ENCODE data around the gene ALDH3B2. TPM values are rescaled to one million over a fixed set of nuclear protein-coding genes. Genes with fewer than 3 reads are reported as not detected.

Gene ALDH3B2
- total RNA-seq, 1 experiment from 2014 or later = not detected

- Histone ChIP-seq H3T11ph (ENCODE audit: low read length) (no peak overlapping the region), H3K9ac (ENCODE audit: extremely low read depth, insufficient read length, low read length) (no peak overlapping the region), H3K56ac (ENCODE audit: insufficient read length, low read depth, low read length) (no peak overlapping the region), H2BK15ac (ENCODE audit: low read depth, low read length) (no peak overlapping the region), H3K23me2 (ENCODE audit: insufficient read length, low read depth, low read length, poor library complexity, severe bottlenecking) (no peaks in the 10 kb centered on the region), H4K8ac (replicated peaks; ENCODE audit: insufficient read length, low read depth, low read length) (no peak overlapping the region), H3K4me1 (ENCODE audit: insufficient read depth, low read length) (peaks cover 7% of the 10 kb centered on the region; the same call in 1 of the 2 replicates), H4K20me1 (ENCODE audit: control insufficient read depth, insufficient read depth, insufficient read length) (no peaks in the 10 kb centered on the region), H3K79me1 (ENCODE audit: insufficient read depth, low read depth, low read length, poor library complexity, severe bottlenecking) (no peaks in the 10 kb centered on the region), H3K23ac (ENCODE audit: insufficient read length, low read depth, low read length) (no peak overlapping the region), H2AFZ (ENCODE audit: low read length) (no peak overlapping the region), H4K91ac (ENCODE audit: insufficient read length, low read depth, low read length) (no peak overlapping the region), H2BK5ac (ENCODE audit: insufficient read length, low read length) (no peak overlapping the region), H4K5ac (ENCODE audit: insufficient read length, low read depth, low read length) (no peak overlapping the region), H3K4me2 (ENCODE audit: insufficient read depth, insufficient read length, low read length) (no peak overlapping the region), H2AK5ac (ENCODE audit: insufficient read length, low read length) (no peak overlapping the region), H2BK12ac (ENCODE audit: insufficient read length, low read depth, low read length) (no peak overlapping the region), H3K27ac (ENCODE audit: insufficient read length, low read depth, low read length) (no peak overlapping the region), H3K9me3 (ENCODE audit: control insufficient read depth, low read depth, low read length) (no peaks in the 10 kb centered on the region), H2BK120ac (ENCODE audit: low read depth, low read length, poor library complexity, severe bottlenecking) (no peak overlapping the region), H3K18ac (ENCODE audit: insufficient read length, low read depth, low read length) (no peak overlapping the region), H3K14ac (ENCODE audit: insufficient read depth, low read length) (no peak overlapping the region), H3K4ac (ENCODE audit: low read depth, low read length) (no peak overlapping the region), H3K27me3 (ENCODE audit: insufficient read depth, low read length) (peaks cover 3% of the 10 kb centered on the region; the same call in 1 of the 2 replicates), H2BK20ac (ENCODE audit: low read depth, low read length, poor library complexity, severe bottlenecking) (no peak overlapping the region), H3K79me2 (ENCODE audit: insufficient read depth, low read length) (no peaks in the 10 kb centered on the region)
- H3K4me3 Mint-ChIP-seq = no peak overlapping the region
- H3K27ac Mint-ChIP-seq = no peak overlapping the region; a peak in 1 of 7 replicates
- TF ChIP-seq, protein P1, sequence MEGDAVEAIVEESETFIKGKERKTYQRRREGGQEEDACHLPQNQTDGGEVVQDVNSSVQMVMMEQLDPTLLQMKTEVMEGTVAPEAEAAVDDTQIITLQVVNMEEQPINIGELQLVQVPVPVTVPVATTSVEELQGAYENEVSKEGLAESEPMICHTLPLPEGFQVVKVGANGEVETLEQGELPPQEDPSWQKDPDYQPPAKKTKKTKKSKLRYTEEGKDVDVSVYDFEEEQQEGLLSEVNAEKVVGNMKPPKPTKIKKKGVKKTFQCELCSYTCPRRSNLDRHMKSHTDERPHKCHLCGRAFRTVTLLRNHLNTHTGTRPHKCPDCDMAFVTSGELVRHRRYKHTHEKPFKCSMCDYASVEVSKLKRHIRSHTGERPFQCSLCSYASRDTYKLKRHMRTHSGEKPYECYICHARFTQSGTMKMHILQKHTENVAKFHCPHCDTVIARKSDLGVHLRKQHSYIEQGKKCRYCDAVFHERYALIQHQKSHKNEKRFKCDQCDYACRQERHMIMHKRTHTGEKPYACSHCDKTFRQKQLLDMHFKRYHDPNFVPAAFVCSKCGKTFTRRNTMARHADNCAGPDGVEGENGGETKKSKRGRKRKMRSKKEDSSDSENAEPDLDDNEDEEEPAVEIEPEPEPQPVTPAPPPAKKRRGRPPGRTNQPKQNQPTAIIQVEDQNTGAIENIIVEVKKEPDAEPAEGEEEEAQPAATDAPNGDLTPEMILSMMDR (conservative IDR thresholded peaks at IDR 0.05) = no peak
- peaks cover 40% of the 10 kb centered on the region for H3K27me3 Mint-ChIP-seq (ENCODE audit: low read depth)
- DNase-seq = no peak
- peaks cover 0 to 6% of the 10 kb centered on the region in 2 experiments; a peak in 2 of 5 replicates for H3K9me3 Mint-ChIP-seq
- H3K4me1 Mint-ChIP-seq = peaks cover 35 to 49% of the 10 kb centered on the region in 2 experiments
- peaks cover 12 to 16% (median 14%) of the 10 kb centered on the region in 3 experiments for H3K36me3 Mint-ChIP-seq (ENCODE audit: insufficient read depth in 1 of 3, low read depth in 3 of 3)
- no CpG with 5 or more reads among the region's 34 CpGs for WGBS (ENCODE audit: extremely low coverage, insufficient read length, low lambda C conversion rate)
Measured at GRCh38 chr11:67615728-67616430, 58.5 kb downstream of the ALDH3B2 start.
